Activated CD4-positive, alpha-beta T cell treated with anti-CD3 and anti-CD28 coated beads, Interleukin-2, amount 50 U/mL, for 24 hours (primary cell): ENCODE data around the gene MAFF.
"Not testable (repeated sequence)": the region's sequence is repeated elsewhere in the genome, so short reads cannot be mapped to it uniquely, and the experiment has no call there.

Experiments used
- DNase-seq, 2 donors: peaks; one replicate each; pipeline ENCODE4 v3.0.0-alpha.2; 2020; ENCODE audit warnings: low read depth in 1 of 2, low spot score in 1 of 2

Gene MAFF

GRCh38 chr22:38177571-38177925 lies 24.2 kb upstream of the MAFF start:
- DNase-seq, result not testable (repeated sequence)

- DNase-seq, result no peak
These were observed 23.7 kb upstream of the MAFF start for GRCh38 chr22:38177926-38178604.

- not testable (repeated sequence) for DNase-seq
These were observed 23.2 kb upstream of the MAFF start for GRCh38 chr22:38178605-38178937.

- DNase-seq, result no peak
These were observed 20.8 kb upstream of the MAFF start for GRCh38 chr22:38180841-38181452.

- peak; percentile 94 to 96 for DNase-seq
These were observed 20.2 kb upstream of the MAFF start, which contains the start of gene PLA2G6 for GRCh38 chr22:38181453-38182200. TSS of gene PLA2G6 (minus strand) at chr22:38181830. CDS start at chr22:38169426, 12,404 bp downstream.

GRCh38 chr22:38184788-38185187 lies 17.0 kb upstream of the MAFF start:
- DNase-seq, result no peak

- DNase-seq, result no peak
These were observed 15.4 kb upstream of the MAFF start for GRCh38 chr22:38186429-38186828.

GRCh38 chr22:38187413-38188212 lies 14.2 kb upstream of the MAFF start:
- no peak for DNase-seq

- DNase-seq, result no peak
These were observed 12.7 kb upstream of the MAFF start for GRCh38 chr22:38189104-38189503.

- no peak for DNase-seq
These were observed 11.2 kb upstream of the MAFF start for GRCh38 chr22:38190581-38190980.

GRCh38 chr22:38191055-38191454 lies 10.7 kb upstream of the MAFF start:
- no peak for DNase-seq

- no peak for DNase-seq
These were observed 9.9 kb upstream of the MAFF start for GRCh38 chr22:38191731-38192474.

GRCh38 chr22:38192475-38192863 lies 9.3 kb upstream of the MAFF start:
- no peak for DNase-seq

GRCh38 chr22:38193580-38193979 lies 8.2 kb upstream of the MAFF start:
- no peak for DNase-seq

GRCh38 chr22:38196791-38197419 lies 4.9 kb upstream of the MAFF start:
- DNase-seq, result no peak

- DNase-seq, result no peak
These were observed 1.8 kb upstream of the MAFF start for GRCh38 chr22:38199826-38200559.

GRCh38 chr22:38201371-38201710 lies 453 bp upstream of the MAFF start:
- DNase-seq, result no peak

- DNase-seq, result peak in 1 of 2 donors; percentile 22
These were observed 769 bp downstream of the MAFF start for GRCh38 chr22:38202437-38203089.

- DNase-seq, result no peak
These were observed 1.5 kb downstream of the MAFF start for GRCh38 chr22:38203090-38203810.
